PC-3 (cell line): ENCODE results near the gene BDKRB2. TPM values are rescaled to one million over a fixed set of nuclear protein-coding genes. Genes with fewer than 3 reads are reported as not detected.

Source experiments
- ATAC-seq: fragments of 200-7000 bp; cut with Tn5 transposase; 2 replicates; pipeline ENCODE4 v1.9.1; 2020; ENCODE audit warnings: mild to moderate bottlenecking, moderate library complexity
- BruUV-seq: library from RNA; stranded (reverse); fragments of 400-500 nt; replicated peaks from 2 replicates; lab custom pipeline; 2021; lab: Mats Ljungman, UMichigan
- CTCF ChIA-PET: fragments of 300-600 bp; sonication (Branson Sonifier 250); formaldehyde crosslinking; loops from one replicate; lab custom pipeline; 2022; ENCODE audit warnings: antibody characterized with exemption; lab: Charles Lee
- POLR2A ChIA-PET: fragments of 300-600 bp; sonication (Branson Sonifier 250); formaldehyde crosslinking; loops from one replicate; lab custom pipeline; 2022; ENCODE audit warnings: antibody characterized with exemption; ENCODE audit not compliant: unreplicated experiment; lab: Charles Lee
- DNase-seq: peaks from one replicate; pipeline ENCODE4 v3.0.0-alpha.2; 2015
- H2AFZ ChIP-seq: fragments of 300-600 bp; sonication (generic); 2 replicates; pipeline ENCODE4 v1.6.0; 2016; ENCODE audit warnings: antibody characterized with exemption, low read length
- H3F3A ChIP-seq: fragments of 300-600 bp; sonication (generic); one replicate; pipeline ENCODE4 v1.6.0; 2017; ENCODE audit warnings: antibody characterized with exemption, low read length, control low read depth, mild to moderate bottlenecking; ENCODE audit not compliant: unreplicated experiment
- H3K27ac ChIP-seq: fragments of 300-600 bp; sonication (generic); 2 replicates; pipeline ENCODE4 v1.5.1; 2016; ENCODE audit warnings: mild to moderate bottlenecking, low read length
- H3K27me3 ChIP-seq: fragments of 300-600 bp; sonication (generic); 2 replicates; pipeline ENCODE4 v1.6.1; 2016; ENCODE audit warnings: low read length, mixed read lengths
- H3K36me3 ChIP-seq: fragments of 300-600 bp; sonication (generic); 2 replicates; pipeline ENCODE4 v1.6.1; 2016; ENCODE audit warnings: low read depth, mixed run types, low read length, mixed read lengths
- H3K4me1 ChIP-seq: fragments of 300-600 bp; sonication (generic); 2 replicates; pipeline ENCODE4 v1.5.1; 2016; ENCODE audit warnings: low read length; ENCODE audit not compliant: insufficient read depth
- H3K4me2 ChIP-seq: fragments of 300-600 bp; sonication (generic); 2 replicates; pipeline ENCODE4 v1.6.0; 2016; ENCODE audit warnings: low read length
- H3K4me3 ChIP-seq: fragments of 300-600 bp; sonication (generic); 2 replicates; pipeline ENCODE4 v1.5.1; 2016; ENCODE audit warnings: mild to moderate bottlenecking, low read length, mixed read lengths
- H3K79me2 ChIP-seq: fragments of 300-600 bp; sonication (generic); 2 replicates; pipeline ENCODE4 v1.6.1; 2017; ENCODE audit warnings: low read length, mixed read lengths
- H3K9ac ChIP-seq: fragments of 300-600 bp; sonication (generic); 2 replicates; pipeline ENCODE4 v1.6.0; 2016; ENCODE audit warnings: mild to moderate bottlenecking, low read length
- H3K9me2 ChIP-seq: fragments of 300-600 bp; sonication (generic); replicated peaks from 2 replicates; pipeline ENCODE4 v1.6.1; 2016; ENCODE audit warnings: mixed run types, low read length, mixed read lengths
- H3K9me3 ChIP-seq: fragments of 300-600 bp; sonication (generic); 2 replicates; pipeline ENCODE4 v1.6.1; 2016; ENCODE audit warnings: low read length, mixed read lengths
- H4K20me1 ChIP-seq: fragments of 300-600 bp; sonication (generic); 2 replicates; pipeline ENCODE4 v1.6.1; 2016; ENCODE audit warnings: low read length, mixed read lengths
- EZH2 ChIP-seq: fragments of 300-600 bp; sonication (generic); IDR thresholded peaks from one replicate; pipeline ENCODE4 v1.6.1; 2017; ENCODE audit warnings: antibody characterized with exemption, mild to moderate bottlenecking, low read length; ENCODE audit not compliant: unreplicated experiment
- EZH2phosphoT487 ChIP-seq: fragments of 300-600 bp; sonication (generic); IDR thresholded peaks from 2 replicates; pipeline ENCODE4 v1.6.1; 2018; ENCODE audit warnings: mild to moderate bottlenecking, antibody characterized with exemption, low read length, borderline replicate concordance
- intact Hi-C: fragments of 100-400 bp; cut with micrococcal nuclease; formaldehyde crosslinking; loops from 2 replicates; pipeline ENCODE4 v1.9.0; 2023
- total RNA-seq: library from RNA; depleted of rRNA; stranded (reverse); fragments of >200 nt; gene quantifications from 2 replicates; pipeline ENCODE4 v1.2.3, GENCODE V29; 2014
- TF ChIP-seq, protein P1 (sequence below): fragments of 300-600 bp; sonication (generic); conservative IDR thresholded peaks from 2 replicates; pipeline ENCODE4 v1.5.1; 2017; ENCODE audit warnings: antibody characterized with exemption, low read depth, mild to moderate bottlenecking, low read length

The BDKRB2 gene
- total RNA-seq, 1 experiment from 2014 or later: 0.07 TPM

DNA sequence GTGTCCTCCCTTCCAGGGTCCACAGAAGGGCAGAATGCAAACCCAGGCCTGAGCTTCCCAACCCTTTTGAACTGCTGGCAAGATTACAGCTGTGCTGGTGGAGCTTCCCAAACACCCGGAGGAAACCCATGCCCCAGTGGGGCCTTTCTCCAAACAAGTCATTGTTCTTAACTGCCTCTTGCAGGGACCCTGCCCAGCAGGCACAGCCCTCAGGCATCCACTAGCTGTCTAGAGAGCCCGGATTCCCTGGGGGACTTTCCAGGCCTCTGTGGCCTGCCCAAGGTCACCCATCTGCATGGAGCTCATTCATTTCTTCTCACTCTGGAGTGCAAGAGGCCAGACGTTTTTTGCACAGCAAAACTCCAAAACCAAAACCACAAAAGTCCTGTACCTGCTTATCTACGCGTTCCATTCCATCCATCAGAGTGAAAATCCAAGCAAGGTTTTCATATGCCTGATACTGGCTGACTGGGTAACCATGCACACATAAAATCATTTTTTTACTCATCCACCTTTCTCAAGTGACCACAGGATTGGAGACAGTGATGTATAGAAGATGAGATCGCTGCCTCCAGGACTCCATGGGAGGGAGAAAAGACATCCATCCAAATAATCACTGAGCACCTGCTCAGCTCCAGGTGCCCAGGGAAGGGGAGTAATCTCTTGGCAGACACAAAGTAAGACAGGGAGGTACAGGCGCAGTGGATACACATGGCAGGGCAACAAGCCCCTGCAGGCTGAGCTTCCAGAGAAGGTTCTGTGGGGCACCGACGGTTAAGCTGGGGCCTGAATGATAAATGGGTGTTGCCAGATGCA lies 17.2 kb upstream of the BDKRB2 start:
- no peak for TF ChIP-seq EZH2
- TF ChIP-seq, protein P1, sequence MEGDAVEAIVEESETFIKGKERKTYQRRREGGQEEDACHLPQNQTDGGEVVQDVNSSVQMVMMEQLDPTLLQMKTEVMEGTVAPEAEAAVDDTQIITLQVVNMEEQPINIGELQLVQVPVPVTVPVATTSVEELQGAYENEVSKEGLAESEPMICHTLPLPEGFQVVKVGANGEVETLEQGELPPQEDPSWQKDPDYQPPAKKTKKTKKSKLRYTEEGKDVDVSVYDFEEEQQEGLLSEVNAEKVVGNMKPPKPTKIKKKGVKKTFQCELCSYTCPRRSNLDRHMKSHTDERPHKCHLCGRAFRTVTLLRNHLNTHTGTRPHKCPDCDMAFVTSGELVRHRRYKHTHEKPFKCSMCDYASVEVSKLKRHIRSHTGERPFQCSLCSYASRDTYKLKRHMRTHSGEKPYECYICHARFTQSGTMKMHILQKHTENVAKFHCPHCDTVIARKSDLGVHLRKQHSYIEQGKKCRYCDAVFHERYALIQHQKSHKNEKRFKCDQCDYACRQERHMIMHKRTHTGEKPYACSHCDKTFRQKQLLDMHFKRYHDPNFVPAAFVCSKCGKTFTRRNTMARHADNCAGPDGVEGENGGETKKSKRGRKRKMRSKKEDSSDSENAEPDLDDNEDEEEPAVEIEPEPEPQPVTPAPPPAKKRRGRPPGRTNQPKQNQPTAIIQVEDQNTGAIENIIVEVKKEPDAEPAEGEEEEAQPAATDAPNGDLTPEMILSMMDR: no peak
- no peak for TF ChIP-seq EZH2phosphoT487
- Histone ChIP-seq H3K79me2 (no peaks in the 10 kb centered on the region), H3K9me2 (no peaks in the 10 kb centered on the region), H3K9ac (no peak overlapping the region), H2AFZ (no peak overlapping the region), H3K4me2 (no peak overlapping the region), H3K9me3 (no peaks in the 10 kb centered on the region), H3F3A (no peaks in the 10 kb centered on the region), H3K27ac (no peak overlapping the region), H3K4me1 (no peaks in the 10 kb centered on the region), H3K27me3 (peaks cover 55% of the 10 kb centered on the region), H3K36me3 (no peaks in the 10 kb centered on the region), H4K20me1 (no peaks in the 10 kb centered on the region), H3K4me3 (no peak overlapping the region)
- BruUV-seq: no TSS peak
- CTCF ChIA-PET: no interaction called here
- POLR2A ChIA-PET: no interaction called here
- DNase-seq (no peak), ATAC-seq (no peak)
- intact Hi-C loops: no loop called here

GRCh38 chr14:96189281-96189711 lies 15.3 kb upstream of the BDKRB2 start:
- H3K27ac ChIP-seq: no peak overlapping the region
- H3K27me3 ChIP-seq: peaks cover 56% of the 10 kb centered on the region
- no peaks in the 10 kb centered on the region for H3K79me2 ChIP-seq
- H3K4me2 ChIP-seq: no peak overlapping the region
- no peak overlapping the region for H3K9ac ChIP-seq
- BruUV-seq: no TSS peak
- DNase-seq (no peak), ATAC-seq (no peak)
- no peak overlapping the region for H3K4me3 ChIP-seq
- ChIA-PET POLR2A (no interaction called here), CTCF (no interaction called here)
- no peaks in the 10 kb centered on the region for H4K20me1 ChIP-seq
- H3K36me3 ChIP-seq: no peaks in the 10 kb centered on the region
- no peak for TF ChIP-seq EZH2phosphoT487
- TF ChIP-seq, protein P1: no peak
- TF ChIP-seq EZH2: no peak
- no peaks in the 10 kb centered on the region for H3F3A ChIP-seq
- no peaks in the 10 kb centered on the region for H3K9me3 ChIP-seq
- H3K9me2 ChIP-seq: no peaks in the 10 kb centered on the region
- no peaks in the 10 kb centered on the region for H3K4me1 ChIP-seq
- intact Hi-C loops: no loop called here
- no peak overlapping the region for H2AFZ ChIP-seq

GRCh38 chr14:96191353-96191752 lies 13.3 kb upstream of the BDKRB2 start:
- ChIA-PET CTCF (no interaction called here), POLR2A (no interaction called here)
- Histone ChIP-seq H3K9ac (no peak overlapping the region), H3K4me2 (no peak overlapping the region), H3K4me3 (no peak overlapping the region), H3K27ac (no peak overlapping the region), H3F3A (no peaks in the 10 kb centered on the region), H4K20me1 (no peaks in the 10 kb centered on the region), H3K79me2 (no peaks in the 10 kb centered on the region), H3K9me3 (no peaks in the 10 kb centered on the region), H2AFZ (no peak overlapping the region), H3K36me3 (no peaks in the 10 kb centered on the region), H3K27me3 (peaks cover 50% of the 10 kb centered on the region), H3K4me1 (no peaks in the 10 kb centered on the region), H3K9me2 (no peaks in the 10 kb centered on the region)
- ATAC-seq (no peak), DNase-seq (no peak)
- intact Hi-C loops: no loop called here
- BruUV-seq: no TSS peak
- TF ChIP-seq, protein P1: no peak
- TF ChIP-seq EZH2 (no peak), EZH2phosphoT487 (no peak)
